IMR-90 (cell line): ENCODE measurements around the gene TENT5A. TPM values are rescaled to one million over a fixed set of nuclear protein-coding genes. Genes with fewer than 3 reads are reported as not detected.

Source experiments
- ATAC-seq: fragments of 200-7000 bp; cut with Tn5 transposase; 2 replicates; pipeline ENCODE4 v1.9.1; 2020; ENCODE audit warnings: low read depth, mild to moderate bottlenecking, moderate library complexity
- BruUV-seq: library from RNA; stranded (reverse); fragments of 400-500 nt; replicated peaks from 2 replicates; lab custom pipeline; 2021; lab: Mats Ljungman, UMichigan
- CTCF ChIA-PET: fragments of 300-600 bp; formaldehyde crosslinking; extraction: SDS; loops from one replicate; lab custom pipeline; 2021; ENCODE audit warnings: antibody characterized with exemption; lab: Yijun Ruan, JAX
- POLR2A ChIA-PET: fragments of 300-600 bp; sonication (Branson Sonifier 250); formaldehyde crosslinking; loops from one replicate; lab custom pipeline; 2022; ENCODE audit warnings: antibody characterized with exemption; ENCODE audit not compliant: unreplicated experiment; lab: Charles Lee
- DNase-seq: peaks from one replicate; pipeline ENCODE4 v3.0.0; 2013
- H2AFZ ChIP-seq: replicated peaks from 2 replicates; pipeline ENCODE3; 2013; ENCODE audit warnings: low read length, mild to moderate bottlenecking; ENCODE audit not compliant: poor library complexity
- H2AK5ac ChIP-seq: 2 replicates; pipeline ENCODE4 v1.6.1; 2013; ENCODE audit warnings: low read depth, low read length, inconsistent platforms
- H2AK9ac ChIP-seq: replicated peaks from 2 replicates; pipeline ENCODE3; 2013; ENCODE audit warnings: mild to moderate bottlenecking, low read depth, low read length, moderate library complexity; ENCODE audit not compliant: poor library complexity
- H2BK120ac ChIP-seq: 2 replicates; pipeline ENCODE4 v1.6.1; 2013; ENCODE audit warnings: low read depth, low read length, inconsistent platforms
- H2BK15ac ChIP-seq: 3 replicates; pipeline ENCODE4 v1.6.1; 2013; ENCODE audit warnings: low read depth, low read length, inconsistent platforms
- H2BK20ac ChIP-seq: 2 replicates; pipeline ENCODE4 v1.6.1; 2013; ENCODE audit warnings: low read depth, mild to moderate bottlenecking, inconsistent platforms, low read length, moderate library complexity
- H2BK5ac ChIP-seq: 2 replicates; pipeline ENCODE4 v1.6.1; 2013; ENCODE audit warnings: mild to moderate bottlenecking, low read depth, low read length, inconsistent platforms; ENCODE audit not compliant: poor library complexity, severe bottlenecking
- H3K14ac ChIP-seq: replicated peaks from 2 replicates; pipeline ENCODE4 v1.6.1; 2013; ENCODE audit warnings: low read depth, low read length, inconsistent platforms
- H3K18ac ChIP-seq: 2 replicates; pipeline ENCODE4 v1.6.1; 2013; ENCODE audit warnings: low read depth, low read length, control low read depth
- H3K23ac ChIP-seq: 2 replicates; pipeline ENCODE4 v1.6.1; 2013; ENCODE audit warnings: low read depth, low read length, inconsistent platforms
- H3K27ac ChIP-seq: 2 replicates; pipeline ENCODE4 v1.5.1; 2013; ENCODE audit warnings: mild to moderate bottlenecking, control low read depth, low read length; ENCODE audit not compliant: insufficient read depth
- H3K27me3 ChIP-seq: 2 replicates; pipeline ENCODE4 v1.6.1; 2013; ENCODE audit warnings: low read length; ENCODE audit not compliant: control insufficient read depth, insufficient read depth
- H3K36me3 ChIP-seq: 2 replicates; pipeline ENCODE4 v1.6.1; 2013; ENCODE audit warnings: low read length, mixed read lengths; ENCODE audit not compliant: control insufficient read depth, insufficient read depth
- H3K4ac ChIP-seq: 2 replicates; pipeline ENCODE4 v1.6.1; 2013; ENCODE audit warnings: low read depth, low read length, inconsistent platforms
- H3K4me1 ChIP-seq: 2 replicates; pipeline ENCODE4 v1.6.1; 2013; ENCODE audit warnings: low read length, mixed read lengths; ENCODE audit not compliant: control insufficient read depth, insufficient read depth
- H3K4me2 ChIP-seq: 2 replicates; pipeline ENCODE4 v1.6.1; 2013; ENCODE audit warnings: low read depth, mild to moderate bottlenecking, control low read depth, low read length, moderate library complexity
- H3K4me3 ChIP-seq: 2 replicates; pipeline ENCODE4 v1.5.1; 2013; ENCODE audit warnings: low read depth, mild to moderate bottlenecking, control low read depth, low read length, moderate library complexity; ENCODE audit not compliant: insufficient read depth
- H3K56ac ChIP-seq: 2 replicates; pipeline ENCODE4 v1.6.1; 2013; ENCODE audit warnings: low read length, inconsistent platforms; ENCODE audit not compliant: insufficient read depth; ENCODE audit errors: extremely low read depth
- H3K79me1 ChIP-seq, 2 experiments: 2 replicates each; pipeline ENCODE4 v1.6.1; 2013; ENCODE audit warnings: low read length in 2 of 2, inconsistent platforms in 1 of 2, low read depth in 1 of 2
- H3K9ac ChIP-seq: 2 replicates; pipeline ENCODE4 v1.6.1; 2013; ENCODE audit warnings: low read depth, low read length, control low read depth
- H3K9me1 ChIP-seq: 2 replicates; pipeline ENCODE4 v1.6.1; 2013; ENCODE audit warnings: low read length, inconsistent platforms; ENCODE audit not compliant: insufficient read depth
- H3K9me3 ChIP-seq: 2 replicates; pipeline ENCODE4 v1.6.1; 2013; ENCODE audit warnings: low read length; ENCODE audit not compliant: control insufficient read depth, insufficient read depth
- H4K20me1 ChIP-seq: 2 replicates; pipeline ENCODE4 v1.6.1; 2013; ENCODE audit warnings: low read length, inconsistent platforms; ENCODE audit not compliant: insufficient read depth
- H4K5ac ChIP-seq: 2 replicates; pipeline ENCODE4 v1.6.1; 2013; ENCODE audit warnings: mild to moderate bottlenecking, low read depth, low read length, control low read depth
- H4K8ac ChIP-seq, 2 experiments: 2 replicates each; pipeline ENCODE4 v1.6.1; 2013; ENCODE audit warnings: low read depth in 2 of 2, low read length in 2 of 2, control low read depth in 1 of 2, inconsistent platforms in 1 of 2
- H4K91ac ChIP-seq: 2 replicates; pipeline ENCODE4 v1.6.1; 2013; ENCODE audit warnings: low read depth, low read length, inconsistent platforms; ENCODE audit not compliant: insufficient read depth
- CEBPB ChIP-seq: IDR thresholded peaks from 2 replicates; pipeline ENCODE4 v1.6.1; 2012; ENCODE audit warnings: low read depth, low read length, improper control_type of control experiment
- FOS ChIP-seq: fragments of 150-350 bp; IDR thresholded peaks from 2 replicates; pipeline ENCODE4 v1.6.1; 2016; ENCODE audit warnings: low read depth, low read length
- MAFK ChIP-seq: IDR thresholded peaks from 2 replicates; pipeline ENCODE4 v1.6.1; 2012; ENCODE audit warnings: low read depth, low read length, improper control_type of control experiment
- MAZ ChIP-seq: IDR thresholded peaks from 2 replicates; pipeline ENCODE4 v1.6.1; 2012; ENCODE audit warnings: low read depth, mild to moderate bottlenecking, low read length, improper control_type of control experiment, moderate library complexity, borderline replicate concordance
- NFE2L2 ChIP-seq: fragments of 150-350 bp; IDR thresholded peaks from 2 replicates; pipeline ENCODE4 v1.6.1; 2016; ENCODE audit warnings: low read depth, mild to moderate bottlenecking, low read length
- RAD21 ChIP-seq: IDR thresholded peaks from 2 replicates; pipeline ENCODE4 v1.6.1; 2012; ENCODE audit warnings: low read length, improper control_type of control experiment
- RCOR1 ChIP-seq: IDR thresholded peaks from 2 replicates; pipeline ENCODE4 v1.6.1; 2012; ENCODE audit warnings: mild to moderate bottlenecking, low read length, improper control_type of control experiment; ENCODE audit not compliant: insufficient replicate concordance
- RFX5 ChIP-seq: IDR thresholded peaks from 2 replicates; pipeline ENCODE4 v1.8.0; 2012; ENCODE audit warnings: low read depth, mild to moderate bottlenecking, low read length, moderate library complexity
- SMC3 ChIP-seq: fragments of 150-350 bp; IDR thresholded peaks from 2 replicates; pipeline ENCODE4 v1.6.1; 2016; ENCODE audit warnings: low read depth, mild to moderate bottlenecking, antibody characterized with exemption, low read length, moderate library complexity
- dilution Hi-C: fragments of 300-500 bp; cut with HindIII; formaldehyde crosslinking; loops from one replicate; pipeline ENCODE4 v1.14.3; 2018; ENCODE audit warnings: low sequenced_read_pairs; ENCODE audit not compliant: unreplicated experiment
- in situ Hi-C: fragments of 300-500 bp; cut with MboI; formaldehyde crosslinking; loops from 3 replicates; pipeline ENCODE4 v1.14.3; 2019; ENCODE audit warnings: low sequenced_read_pairs, inconsistent platforms, mixed read lengths
- intact Hi-C: fragments of 100-400 bp; cut with micrococcal nuclease; formaldehyde crosslinking; loops from 2 replicates; pipeline ENCODE4 v1.10.0; 2022
- polyA plus RNA-seq, 3 experiments: library from polyadenylated mRNA; depleted of rRNA; stranded (reverse); fragments of >200 nt; gene quantifications; 2 replicates each; pipeline ENCODE4 v1.2.3, GENCODE V29; 2012; ENCODE audit warnings: low replicate concordance in 1 of 3
- total RNA-seq: library from RNA; depleted of rRNA; stranded (reverse); fragments of >200 nt; gene quantifications from 2 replicates; pipeline ENCODE4 v1.2.3, GENCODE V29; 2012
- TF ChIP-seq, protein P1 (sequence below): fragments of 150-350 bp; IDR thresholded peaks from 2 replicates; pipeline ENCODE4 v1.6.1; 2016; ENCODE audit warnings: low read depth, mild to moderate bottlenecking, low read length, moderate library complexity, borderline replicate concordance
- TF ChIP-seq, protein P2 (sequence below): fragments of 150-350 bp; IDR thresholded peaks from 2 replicates; pipeline ENCODE4 v1.6.1; 2017; ENCODE audit warnings: mild to moderate bottlenecking, antibody characterized with exemption, low read length, low read depth

TENT5A gene
- total and polyA plus RNA-seq, 2 of the 4 experiments (the other 2 are of a cell fraction), result 3.5 to 10.8 TPM

DNA sequence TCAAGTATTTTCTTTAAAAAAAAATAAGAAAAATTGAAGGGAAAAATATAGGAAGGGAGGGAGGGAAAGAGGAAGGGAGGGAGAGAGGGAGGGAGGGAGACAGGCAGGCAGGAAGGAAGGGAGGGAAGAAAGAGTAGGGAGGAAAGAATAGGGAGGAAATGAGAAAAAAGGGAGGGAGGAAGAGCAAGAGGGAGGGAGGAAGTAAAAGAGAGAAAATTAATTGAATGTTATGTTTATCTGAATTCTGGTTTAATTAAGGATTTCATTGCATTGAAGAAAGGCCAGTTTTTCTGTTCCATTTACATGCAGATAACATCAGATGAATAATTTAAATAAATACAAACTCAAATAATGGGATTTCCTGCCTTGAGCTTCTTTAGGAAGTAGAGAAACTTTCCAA, 47.8 kb downstream of the TENT5A start:
- Histone ChIP-seq H4K8ac (no peak overlapping the region), H3K4me2 (no peak overlapping the region), H2BK120ac (no peak overlapping the region), H3K27ac (no peak overlapping the region), H2AK9ac (no peak overlapping the region), H3K56ac (no peak overlapping the region), H2BK5ac (no peak overlapping the region), H3K18ac (no peak overlapping the region), H3K27me3 (no peaks in the 10 kb centered on the region), H3K79me1 (no peaks in the 10 kb centered on the region), H4K91ac (no peak overlapping the region), H2AK5ac (no peak overlapping the region), H3K9ac (no peak overlapping the region), H3K4me3 (no peak overlapping the region), H3K36me3 (no peaks in the 10 kb centered on the region), H3K14ac (no peak overlapping the region), H3K9me1 (no peaks in the 10 kb centered on the region), H2BK15ac (no peak overlapping the region), H2BK20ac (no peak overlapping the region), H3K4ac (no peak overlapping the region), H4K20me1 (no peaks in the 10 kb centered on the region), H3K4me1 (no peaks in the 10 kb centered on the region; the same call in 1 of the 2 replicates), H3K23ac (no peak overlapping the region), H2AFZ (no peak overlapping the region), H3K9me3 (no peaks in the 10 kb centered on the region), H4K5ac (no peak overlapping the region)
- no peak for TF ChIP-seq CEBPB
- no peak for TF ChIP-seq FOS
- TF ChIP-seq, protein P1, sequence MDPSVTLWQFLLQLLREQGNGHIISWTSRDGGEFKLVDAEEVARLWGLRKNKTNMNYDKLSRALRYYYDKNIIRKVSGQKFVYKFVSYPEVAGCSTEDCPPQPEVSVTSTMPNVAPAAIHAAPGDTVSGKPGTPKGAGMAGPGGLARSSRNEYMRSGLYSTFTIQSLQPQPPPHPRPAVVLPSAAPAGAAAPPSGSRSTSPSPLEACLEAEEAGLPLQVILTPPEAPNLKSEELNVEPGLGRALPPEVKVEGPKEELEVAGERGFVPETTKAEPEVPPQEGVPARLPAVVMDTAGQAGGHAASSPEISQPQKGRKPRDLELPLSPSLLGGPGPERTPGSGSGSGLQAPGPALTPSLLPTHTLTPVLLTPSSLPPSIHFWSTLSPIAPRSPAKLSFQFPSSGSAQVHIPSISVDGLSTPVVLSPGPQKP, result no peak
- TF ChIP-seq SMC3, result no peak
- TF ChIP-seq, protein P2, sequence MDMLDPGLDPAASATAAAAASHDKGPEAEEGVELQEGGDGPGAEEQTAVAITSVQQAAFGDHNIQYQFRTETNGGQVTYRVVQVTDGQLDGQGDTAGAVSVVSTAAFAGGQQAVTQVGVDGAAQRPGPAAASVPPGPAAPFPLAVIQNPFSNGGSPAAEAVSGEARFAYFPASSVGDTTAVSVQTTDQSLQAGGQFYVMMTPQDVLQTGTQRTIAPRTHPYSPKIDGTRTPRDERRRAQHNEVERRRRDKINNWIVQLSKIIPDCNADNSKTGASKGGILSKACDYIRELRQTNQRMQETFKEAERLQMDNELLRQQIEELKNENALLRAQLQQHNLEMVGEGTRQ, result no peak
- no peak for TF ChIP-seq NFE2L2
- TF ChIP-seq MAZ, result no peak
- TF ChIP-seq MAFK, result no peak
- TF ChIP-seq RCOR1, result no peak
- no peak for TF ChIP-seq RFX5
- no peak for TF ChIP-seq RAD21
- in situ Hi-C loops, result no loop called here
- intact Hi-C loops, result no loop called here
- no peak for ATAC-seq
- ChIA-PET CTCF (interaction anchor here (0.6 kb wide), 2 partner anchors 17 to 353 kb away, joined by 3 to 5 read pairs; no protein-coding TSS in a partner anchor), POLR2A (no interaction called here)
- no peak for DNase-seq
- no TSS peak for BruUV-seq
- dilution Hi-C loops, result no loop called here
